Measurements from ENCODE around the gene VCL. TPM values are rescaled to one million over a fixed set of nuclear protein-coding genes. Genes with fewer than 3 reads are reported as not detected.

VCL gene
- total RNA-seq, 1 experiment from 2014 or later, result 382 TPM

GRCh38 chr10:73981812-73982211, 16.1 kb upstream of the VCL start:
- H3K9me2 ChIP-seq (replicated peaks; ENCODE audit: low read length), result no peaks in the 10 kb centered on the region
- H3K4me3 ChIP-seq (ENCODE audit: low read length), result no peak overlapping the region
- H2AFZ ChIP-seq (ENCODE audit: low read length), result peak overlapping the region; percentile 1; the same call in 1 of the 2 replicates
- H3K9me3 ChIP-seq (ENCODE audit: low read length), result no peaks in the 10 kb centered on the region
- no peak overlapping the region for H3K4me2 ChIP-seq (ENCODE audit: low read length)
- intact Hi-C loops (cut with micrococcal nuclease), result no loop called here
- no peaks in the 10 kb centered on the region for H3K79me2 ChIP-seq (ENCODE audit: low read length)
- BruUV-seq (replicated peaks), result no TSS peak
- H3K27ac ChIP-seq (ENCODE audit: low read length), result no peak overlapping the region
- H3F3A ChIP-seq (ENCODE audit: low read length, unreplicated experiment), result no peaks in the 10 kb centered on the region
- no peaks in the 10 kb centered on the region for H3K36me3 ChIP-seq (ENCODE audit: low read depth, low read length)
- no peaks in the 10 kb centered on the region for H3K27me3 ChIP-seq (ENCODE audit: low read length)
- CTCF ChIA-PET, result no interaction called here
- no peak for ATAC-seq
- H3K9ac ChIP-seq (ENCODE audit: low read length), result no peak overlapping the region
- TF ChIP-seq EZH2 (IDR thresholded peaks at IDR 0.05; ENCODE audit: low read length, unreplicated experiment) (no peak), EZH2phosphoT487 (IDR thresholded peaks at IDR 0.05; ENCODE audit: borderline replicate concordance, low read length) (no peak)
- TF ChIP-seq, protein P1, sequence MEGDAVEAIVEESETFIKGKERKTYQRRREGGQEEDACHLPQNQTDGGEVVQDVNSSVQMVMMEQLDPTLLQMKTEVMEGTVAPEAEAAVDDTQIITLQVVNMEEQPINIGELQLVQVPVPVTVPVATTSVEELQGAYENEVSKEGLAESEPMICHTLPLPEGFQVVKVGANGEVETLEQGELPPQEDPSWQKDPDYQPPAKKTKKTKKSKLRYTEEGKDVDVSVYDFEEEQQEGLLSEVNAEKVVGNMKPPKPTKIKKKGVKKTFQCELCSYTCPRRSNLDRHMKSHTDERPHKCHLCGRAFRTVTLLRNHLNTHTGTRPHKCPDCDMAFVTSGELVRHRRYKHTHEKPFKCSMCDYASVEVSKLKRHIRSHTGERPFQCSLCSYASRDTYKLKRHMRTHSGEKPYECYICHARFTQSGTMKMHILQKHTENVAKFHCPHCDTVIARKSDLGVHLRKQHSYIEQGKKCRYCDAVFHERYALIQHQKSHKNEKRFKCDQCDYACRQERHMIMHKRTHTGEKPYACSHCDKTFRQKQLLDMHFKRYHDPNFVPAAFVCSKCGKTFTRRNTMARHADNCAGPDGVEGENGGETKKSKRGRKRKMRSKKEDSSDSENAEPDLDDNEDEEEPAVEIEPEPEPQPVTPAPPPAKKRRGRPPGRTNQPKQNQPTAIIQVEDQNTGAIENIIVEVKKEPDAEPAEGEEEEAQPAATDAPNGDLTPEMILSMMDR (conservative IDR thresholded peaks at IDR 0.05; ENCODE audit: low read depth, low read length), result no peak
- H3K4me1 ChIP-seq (ENCODE audit: insufficient read depth, low read length), result no peaks in the 10 kb centered on the region
- no peak for DNase-seq
- POLR2A ChIA-PET (ENCODE audit: unreplicated experiment), result interaction anchor here (0.6 kb wide), 1 partner anchor 37 kb away, joined by 5 read pairs; no protein-coding TSS in a partner anchor
- H4K20me1 ChIP-seq (ENCODE audit: low read length), result no peaks in the 10 kb centered on the region

GRCh38 chr10:73983096-73984047, 14.5 kb upstream of the VCL start:
- Histone ChIP-seq H3F3A (ENCODE audit: low read length, unreplicated experiment) (no peaks in the 10 kb centered on the region), H3K9me3 (ENCODE audit: low read length) (no peaks in the 10 kb centered on the region), H3K9me2 (replicated peaks; ENCODE audit: low read length) (no peaks in the 10 kb centered on the region), H3K4me3 (ENCODE audit: low read length) (no peak overlapping the region), H3K36me3 (ENCODE audit: low read depth, low read length) (no peaks in the 10 kb centered on the region), H3K79me2 (ENCODE audit: low read length) (no peaks in the 10 kb centered on the region), H2AFZ (ENCODE audit: low read length) (peak overlapping the region; percentile 1; the same call in 1 of the 2 replicates), H3K27ac (ENCODE audit: low read length) (no peak overlapping the region), H3K27me3 (ENCODE audit: low read length) (no peaks in the 10 kb centered on the region), H4K20me1 (ENCODE audit: low read length) (no peaks in the 10 kb centered on the region), H3K4me2 (ENCODE audit: low read length) (no peak overlapping the region), H3K4me1 (ENCODE audit: insufficient read depth, low read length) (no peaks in the 10 kb centered on the region), H3K9ac (ENCODE audit: low read length) (no peak overlapping the region)
- intact Hi-C loops (cut with micrococcal nuclease), result no loop called here
- POLR2A ChIA-PET (ENCODE audit: unreplicated experiment), result interaction anchor here (0.6 kb wide), 2 partner anchors 16 to 23 kb away, joined by 3 read pairs; no protein-coding TSS in a partner anchor
- CTCF ChIA-PET, result no interaction called here
- DNase-seq (no peak), ATAC-seq (0 out of 2 replicates have a peak, but pooled peaks have one; percentile 9)
- no peak for TF ChIP-seq EZH2phosphoT487 (IDR thresholded peaks at IDR 0.05; ENCODE audit: borderline replicate concordance, low read length)
- TF ChIP-seq EZH2 (IDR thresholded peaks at IDR 0.05; ENCODE audit: low read length, unreplicated experiment), result no peak
- no TSS peak for BruUV-seq (replicated peaks)

- H3K4me2 ChIP-seq (ENCODE audit: low read length), result no peak overlapping the region
- CTCF ChIA-PET, result no interaction called here
- H3F3A ChIP-seq (ENCODE audit: low read length, unreplicated experiment), result no peaks in the 10 kb centered on the region
- no peak overlapping the region for H2AFZ ChIP-seq (ENCODE audit: low read length)
- no peaks in the 10 kb centered on the region for H4K20me1 ChIP-seq (ENCODE audit: low read length)
- H3K27ac ChIP-seq (ENCODE audit: low read length), result no peak overlapping the region
- H3K27me3 ChIP-seq (ENCODE audit: low read length), result no peaks in the 10 kb centered on the region
- no peak overlapping the region for H3K9ac ChIP-seq (ENCODE audit: low read length)
- no peaks in the 10 kb centered on the region for H3K4me1 ChIP-seq (ENCODE audit: insufficient read depth, low read length)
- BruUV-seq (replicated peaks), result no TSS peak
- ATAC-seq (no peak), DNase-seq (no peak)
- TF ChIP-seq EZH2phosphoT487 (IDR thresholded peaks at IDR 0.05; ENCODE audit: borderline replicate concordance, low read length), result no peak
- TF ChIP-seq, protein P1 (conservative IDR thresholded peaks at IDR 0.05; ENCODE audit: low read depth, low read length), result no peak
- no peak for TF ChIP-seq EZH2 (IDR thresholded peaks at IDR 0.05; ENCODE audit: low read length, unreplicated experiment)
- intact Hi-C loops (cut with micrococcal nuclease), result no loop called here
- no peaks in the 10 kb centered on the region for H3K9me2 ChIP-seq (replicated peaks; ENCODE audit: low read length)
- no peaks in the 10 kb centered on the region for H3K9me3 ChIP-seq (ENCODE audit: low read length)
- no peaks in the 10 kb centered on the region for H3K79me2 ChIP-seq (ENCODE audit: low read length)
- no peak overlapping the region for H3K4me3 ChIP-seq (ENCODE audit: low read length)
- H3K36me3 ChIP-seq (ENCODE audit: low read depth, low read length), result no peaks in the 10 kb centered on the region
- POLR2A ChIA-PET (ENCODE audit: unreplicated experiment), result interaction anchor here (0.6 kb wide), 1 partner anchor 1420 kb away, joined by 3 read pairs; no protein-coding TSS in a partner anchor
Observed at GRCh38 chr10:73989594-73990150, 8.2 kb upstream of the VCL start.
